ENCODE measurements around the gene HJV.

The HJV gene

GRCh38 chr1:145997016-145997717 is 24.4 kb downstream of the HJV start:
- TF ChIP-seq, protein P1, sequence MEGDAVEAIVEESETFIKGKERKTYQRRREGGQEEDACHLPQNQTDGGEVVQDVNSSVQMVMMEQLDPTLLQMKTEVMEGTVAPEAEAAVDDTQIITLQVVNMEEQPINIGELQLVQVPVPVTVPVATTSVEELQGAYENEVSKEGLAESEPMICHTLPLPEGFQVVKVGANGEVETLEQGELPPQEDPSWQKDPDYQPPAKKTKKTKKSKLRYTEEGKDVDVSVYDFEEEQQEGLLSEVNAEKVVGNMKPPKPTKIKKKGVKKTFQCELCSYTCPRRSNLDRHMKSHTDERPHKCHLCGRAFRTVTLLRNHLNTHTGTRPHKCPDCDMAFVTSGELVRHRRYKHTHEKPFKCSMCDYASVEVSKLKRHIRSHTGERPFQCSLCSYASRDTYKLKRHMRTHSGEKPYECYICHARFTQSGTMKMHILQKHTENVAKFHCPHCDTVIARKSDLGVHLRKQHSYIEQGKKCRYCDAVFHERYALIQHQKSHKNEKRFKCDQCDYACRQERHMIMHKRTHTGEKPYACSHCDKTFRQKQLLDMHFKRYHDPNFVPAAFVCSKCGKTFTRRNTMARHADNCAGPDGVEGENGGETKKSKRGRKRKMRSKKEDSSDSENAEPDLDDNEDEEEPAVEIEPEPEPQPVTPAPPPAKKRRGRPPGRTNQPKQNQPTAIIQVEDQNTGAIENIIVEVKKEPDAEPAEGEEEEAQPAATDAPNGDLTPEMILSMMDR (IDR thresholded peaks at IDR 0.05; ENCODE audit: low read depth, low read length) = no peak
- DNase-seq (ENCODE audit: extremely low read depth, low read depth) = no peak

DNA sequence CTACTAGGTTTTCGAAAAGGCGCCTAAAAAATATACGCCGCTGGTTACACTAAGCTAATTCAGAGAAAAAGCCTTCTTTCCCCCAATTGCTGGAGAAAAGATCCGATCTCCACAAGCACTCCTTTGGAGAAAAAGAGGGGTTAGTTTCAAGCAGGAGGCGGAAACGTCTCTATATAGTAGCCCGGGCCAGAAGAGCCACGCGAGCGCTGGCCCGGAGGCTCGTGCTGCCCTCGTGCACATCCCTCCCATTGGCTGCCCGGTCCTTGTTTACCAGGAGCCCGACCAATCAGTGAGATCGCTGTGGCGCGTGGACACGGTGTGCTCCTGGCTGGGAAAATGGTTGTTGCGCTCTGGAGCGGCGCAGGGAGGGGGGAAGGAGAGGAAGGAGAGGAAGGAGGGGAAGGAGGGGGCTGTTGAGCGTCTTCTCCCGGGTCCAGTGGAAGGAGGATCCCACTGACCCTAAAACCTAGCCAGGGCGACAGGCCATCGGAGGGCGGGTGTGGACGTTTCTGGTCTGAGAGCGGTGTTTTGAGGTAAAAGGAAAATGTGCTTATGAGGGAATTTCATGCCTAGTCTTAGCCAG is 25.0 kb downstream of the HJV start, which contains the start of gene TXNIP:
TSS of gene TXNIP (minus strand) at position 147 of the 583 bp plus-strand sequence. CDS start 313 bp downstream, outside the sequence.
- TF ChIP-seq, protein P1 (IDR thresholded peaks at IDR 0.05; ENCODE audit: low read depth, low read length) = no peak
- peak; percentile 93 for DNase-seq (ENCODE audit: extremely low read depth, low read depth)

- DNase-seq (ENCODE audit: extremely low read depth, low read depth) = no peak
- TF ChIP-seq, protein P1 (IDR thresholded peaks at IDR 0.05; ENCODE audit: low read depth, low read length) = no peak
Measured at GRCh38 chr1:145995964-145996432, 25.5 kb downstream of the HJV start.

DNA sequence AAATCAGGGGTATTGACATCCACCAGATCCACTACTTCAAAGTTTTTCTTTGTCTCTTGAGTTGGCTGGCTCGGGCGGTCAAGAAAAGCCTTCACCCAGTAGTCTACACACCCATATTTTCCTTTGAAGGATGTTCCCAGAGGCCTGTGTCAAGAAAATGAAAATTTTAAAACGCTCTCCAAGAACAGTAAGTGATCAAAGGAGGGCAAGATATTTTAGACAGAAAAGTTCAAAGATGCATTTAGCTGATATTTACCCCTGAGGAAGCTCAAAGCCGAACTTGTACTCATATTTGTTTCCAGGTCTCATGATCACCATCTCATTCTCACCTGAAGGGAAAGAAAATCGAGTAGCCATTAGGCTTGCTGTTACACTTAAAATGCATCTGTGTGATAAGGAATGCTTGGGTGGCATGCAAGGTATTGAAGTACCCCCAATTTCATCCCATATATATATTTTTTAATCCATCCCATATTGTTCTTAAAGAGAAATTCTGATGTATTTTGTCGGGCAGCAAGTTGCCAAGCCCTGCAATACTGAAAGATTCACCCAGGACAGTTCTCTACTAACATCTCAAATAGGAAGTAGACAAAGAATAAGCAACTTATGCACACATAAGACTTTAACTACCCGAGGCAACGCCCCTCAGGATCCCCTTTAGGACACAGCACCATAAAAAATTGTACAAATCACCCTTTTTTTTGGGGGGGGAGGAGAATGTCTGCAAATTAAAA is 26.2 kb downstream of the HJV start:
- TF ChIP-seq, protein P1 (IDR thresholded peaks at IDR 0.05; ENCODE audit: low read depth, low read length) = no peak
- DNase-seq (ENCODE audit: extremely low read depth, low read depth) = no peak

- TF ChIP-seq, protein P1 (IDR thresholded peaks at IDR 0.05; ENCODE audit: low read depth, low read length) = no peak
- no peak for DNase-seq (ENCODE audit: extremely low read depth, low read depth)
Measured at GRCh38 chr1:145994391-145995120, 27.0 kb downstream of the HJV start.

DNA sequence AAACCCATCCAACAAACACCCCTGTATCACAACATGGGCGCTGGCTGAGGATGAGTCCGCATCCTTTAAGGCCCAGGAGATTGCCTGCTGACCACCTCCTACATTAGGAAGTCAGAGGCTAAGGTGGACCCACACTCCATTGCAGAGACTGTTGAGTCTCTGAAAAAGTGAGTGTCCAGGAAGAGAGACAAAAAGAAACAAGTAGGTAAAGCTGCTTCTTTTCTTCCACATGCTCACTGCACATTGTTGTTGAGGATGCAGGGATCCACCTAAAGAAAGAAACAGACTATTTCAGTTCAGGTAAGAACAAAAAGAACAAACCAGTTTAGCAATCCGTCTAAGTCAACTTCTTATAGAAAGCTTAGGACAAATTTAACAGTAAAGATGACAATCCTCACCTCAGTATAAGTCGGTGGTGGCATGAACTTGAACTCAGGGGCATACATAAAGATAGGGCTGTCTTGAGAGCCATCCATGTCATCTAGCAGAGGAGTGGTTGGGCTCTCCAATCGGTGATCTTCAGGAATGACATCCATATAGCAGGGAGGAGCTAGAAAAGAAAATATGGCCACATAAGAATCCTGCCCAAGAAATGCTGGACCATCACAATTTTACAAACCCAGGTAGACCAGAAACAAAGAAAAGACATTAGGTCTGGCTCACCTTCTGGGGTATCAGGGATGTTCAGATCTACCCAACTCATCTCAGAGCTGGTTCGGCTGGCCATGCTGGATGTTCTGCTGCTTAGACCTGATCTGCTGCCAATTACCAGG is 27.7 kb downstream of the HJV start:
- TF ChIP-seq, protein P1 (IDR thresholded peaks at IDR 0.05; ENCODE audit: low read depth, low read length) = no peak
- DNase-seq (ENCODE audit: extremely low read depth, low read depth) = no peak

Measured in AG09319 (cell line).